Ishikawa (cell line): ENCODE measurements around the gene SEMA4C.

Experiments
- CEBPB ChIP-seq: IDR thresholded peaks from 2 replicates; pipeline ENCODE4 v1.6.1; 2012
- CREB1 ChIP-seq: IDR thresholded peaks from 2 replicates; pipeline ENCODE4 v1.6.1; 2012; ENCODE audit warnings: low read depth
- EGR1 ChIP-seq: IDR thresholded peaks from 2 replicates; pipeline ENCODE4 v1.6.1; 2012
- EP300 ChIP-seq: IDR thresholded peaks from 2 replicates; pipeline ENCODE4 v1.6.1; 2012; ENCODE audit warnings: borderline replicate concordance
- NFIC ChIP-seq: IDR thresholded peaks from 2 replicates; pipeline ENCODE4 v1.6.1; 2012
- RAD21 ChIP-seq: IDR thresholded peaks from 2 replicates; pipeline ENCODE4 v1.6.1; 2012; ENCODE audit warnings: low read depth
- TAF1 ChIP-seq: IDR thresholded peaks from 2 replicates; pipeline ENCODE4 v1.6.1; 2012; ENCODE audit warnings: low read depth, mild to moderate bottlenecking
- TCF12 ChIP-seq: IDR thresholded peaks from 2 replicates; pipeline ENCODE4 v1.6.1; 2012; ENCODE audit warnings: low read depth
- YY1 ChIP-seq: IDR thresholded peaks from 2 replicates; pipeline ENCODE4 v1.6.1; 2012; ENCODE audit warnings: low read depth
- TF ChIP-seq, protein P1 (sequence below): IDR thresholded peaks from 2 replicates; pipeline ENCODE4 v1.6.1; 2012; ENCODE audit warnings: low read depth, mild to moderate bottlenecking
- TF ChIP-seq, protein P2 (sequence below): IDR thresholded peaks from 2 replicates; pipeline ENCODE4 v1.6.1; 2012
- TF ChIP-seq, protein P3 (sequence below): IDR thresholded peaks from 2 replicates; pipeline ENCODE4 v1.6.1; 2012

DNA sequence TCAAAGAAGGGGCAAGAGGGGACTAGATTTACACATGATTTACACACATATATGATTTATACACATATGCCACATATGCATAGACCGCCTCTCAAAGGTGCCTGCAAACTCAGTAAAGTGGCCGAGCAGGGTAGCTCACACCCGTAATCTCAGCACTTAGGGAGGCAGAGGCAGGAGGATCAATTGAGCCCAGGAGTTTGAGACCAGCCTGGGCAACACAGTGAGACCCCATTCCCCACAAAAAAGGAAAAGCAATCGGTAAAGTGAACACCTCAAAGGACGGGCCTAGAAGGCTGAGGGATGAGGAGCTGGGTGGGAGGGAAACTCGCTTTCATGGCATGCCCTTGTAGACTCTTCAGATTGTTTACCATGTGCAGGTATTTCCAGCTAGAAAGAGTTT is 17.2 kb downstream of the SEMA4C start:
- TF ChIP-seq EP300 = no peak
- TF ChIP-seq CEBPB = no peak
- TF ChIP-seq YY1 = no peak
- TF ChIP-seq, protein P1, sequence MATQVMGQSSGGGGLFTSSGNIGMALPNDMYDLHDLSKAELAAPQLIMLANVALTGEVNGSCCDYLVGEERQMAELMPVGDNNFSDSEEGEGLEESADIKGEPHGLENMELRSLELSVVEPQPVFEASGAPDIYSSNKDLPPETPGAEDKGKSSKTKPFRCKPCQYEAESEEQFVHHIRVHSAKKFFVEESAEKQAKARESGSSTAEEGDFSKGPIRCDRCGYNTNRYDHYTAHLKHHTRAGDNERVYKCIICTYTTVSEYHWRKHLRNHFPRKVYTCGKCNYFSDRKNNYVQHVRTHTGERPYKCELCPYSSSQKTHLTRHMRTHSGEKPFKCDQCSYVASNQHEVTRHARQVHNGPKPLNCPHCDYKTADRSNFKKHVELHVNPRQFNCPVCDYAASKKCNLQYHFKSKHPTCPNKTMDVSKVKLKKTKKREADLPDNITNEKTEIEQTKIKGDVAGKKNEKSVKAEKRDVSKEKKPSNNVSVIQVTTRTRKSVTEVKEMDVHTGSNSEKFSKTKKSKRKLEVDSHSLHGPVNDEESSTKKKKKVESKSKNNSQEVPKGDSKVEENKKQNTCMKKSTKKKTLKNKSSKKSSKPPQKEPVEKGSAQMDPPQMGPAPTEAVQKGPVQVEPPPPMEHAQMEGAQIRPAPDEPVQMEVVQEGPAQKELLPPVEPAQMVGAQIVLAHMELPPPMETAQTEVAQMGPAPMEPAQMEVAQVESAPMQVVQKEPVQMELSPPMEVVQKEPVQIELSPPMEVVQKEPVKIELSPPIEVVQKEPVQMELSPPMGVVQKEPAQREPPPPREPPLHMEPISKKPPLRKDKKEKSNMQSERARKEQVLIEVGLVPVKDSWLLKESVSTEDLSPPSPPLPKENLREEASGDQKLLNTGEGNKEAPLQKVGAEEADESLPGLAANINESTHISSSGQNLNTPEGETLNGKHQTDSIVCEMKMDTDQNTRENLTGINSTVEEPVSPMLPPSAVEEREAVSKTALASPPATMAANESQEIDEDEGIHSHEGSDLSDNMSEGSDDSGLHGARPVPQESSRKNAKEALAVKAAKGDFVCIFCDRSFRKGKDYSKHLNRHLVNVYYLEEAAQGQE = no peak
- TF ChIP-seq EGR1 = no peak
- TF ChIP-seq, protein P2, sequence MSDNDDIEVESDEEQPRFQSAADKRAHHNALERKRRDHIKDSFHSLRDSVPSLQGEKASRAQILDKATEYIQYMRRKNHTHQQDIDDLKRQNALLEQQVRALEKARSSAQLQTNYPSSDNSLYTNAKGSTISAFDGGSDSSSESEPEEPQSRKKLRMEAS = no peak
- TF ChIP-seq, protein P3, sequence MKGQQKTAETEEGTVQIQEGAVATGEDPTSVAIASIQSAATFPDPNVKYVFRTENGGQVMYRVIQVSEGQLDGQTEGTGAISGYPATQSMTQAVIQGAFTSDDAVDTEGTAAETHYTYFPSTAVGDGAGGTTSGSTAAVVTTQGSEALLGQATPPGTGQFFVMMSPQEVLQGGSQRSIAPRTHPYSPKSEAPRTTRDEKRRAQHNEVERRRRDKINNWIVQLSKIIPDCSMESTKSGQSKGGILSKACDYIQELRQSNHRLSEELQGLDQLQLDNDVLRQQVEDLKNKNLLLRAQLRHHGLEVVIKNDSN = no peak
- no peak for TF ChIP-seq CREB1
- no peak for TF ChIP-seq RAD21
- TF ChIP-seq NFIC = no peak
- no peak for TF ChIP-seq TAF1
- TF ChIP-seq TCF12 = no peak
